GM21447 (cell line): Measurements from ENCODE around the gene LIMS4.
"Not testable (repeated sequence)": the region's sequence is repeated elsewhere in the genome, so short reads cannot be mapped to it uniquely, and the experiment has no call there.

ENCODE experiments used
- ATAC-seq: cut with Tn5 transposase; IDR thresholded peaks from one replicate; pipeline ENCODE4 v1.9.1; 2021; ENCODE audit not compliant: unreplicated experiment

The LIMS4 gene, protein sequence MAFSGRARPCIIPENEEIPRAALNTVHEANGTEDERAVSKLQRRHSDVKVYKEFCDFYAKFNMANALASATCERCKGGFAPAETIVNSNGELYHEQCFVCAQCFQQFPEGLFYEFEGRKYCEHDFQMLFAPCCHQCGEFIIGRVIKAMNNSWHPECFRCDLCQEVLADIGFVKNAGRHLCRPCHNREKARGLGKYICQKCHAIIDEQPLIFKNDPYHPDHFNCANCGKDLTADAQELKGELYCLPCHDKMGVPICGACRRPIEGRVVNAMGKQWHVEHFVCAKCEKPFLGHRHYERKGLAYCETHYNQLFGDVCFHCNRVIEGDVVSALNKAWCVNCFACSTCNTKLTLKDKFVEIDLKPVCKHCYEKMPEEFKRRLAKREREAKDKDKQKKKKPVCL

DNA sequence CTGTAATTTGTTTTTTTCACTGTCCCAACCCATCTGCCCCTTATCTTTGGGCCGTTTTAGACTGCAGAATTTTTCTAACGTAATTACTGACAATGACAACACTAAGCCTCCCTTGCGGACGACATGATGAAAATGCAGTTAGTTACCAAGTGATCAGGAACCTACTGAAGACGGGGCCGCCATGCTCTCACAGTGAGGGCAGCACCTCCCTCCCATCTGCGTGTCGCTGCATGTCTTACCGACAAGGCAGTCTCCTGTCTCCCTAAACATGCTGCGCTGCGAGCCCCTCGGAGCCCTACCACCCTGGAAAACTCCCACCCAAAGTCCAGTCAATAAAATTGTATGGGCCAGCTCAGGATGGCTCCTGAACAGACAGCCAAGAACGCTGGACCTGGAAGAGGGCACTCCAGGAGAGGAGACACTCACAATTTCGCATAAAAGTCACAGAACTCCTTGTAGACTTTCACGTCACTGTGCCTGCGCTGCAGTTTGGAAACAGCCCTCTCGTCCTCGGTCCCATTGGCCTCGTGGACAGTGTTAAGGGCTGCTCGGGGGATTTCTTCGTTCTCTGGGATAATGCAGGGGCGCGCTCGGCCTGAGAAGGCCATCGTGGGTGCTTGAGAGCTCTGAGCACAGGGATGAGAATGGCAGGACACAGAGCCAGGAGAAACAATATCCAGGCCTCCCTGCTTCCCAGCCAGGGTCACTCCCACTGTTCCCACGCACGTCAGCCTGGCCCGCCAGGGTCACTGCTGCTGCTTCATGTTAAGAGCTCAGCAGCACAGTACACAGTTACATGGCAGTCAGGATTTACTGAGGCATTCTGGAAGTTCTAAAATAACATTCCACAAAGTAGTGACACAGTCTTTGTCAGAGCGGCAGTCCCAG is at the start of gene LIMS4:
Gene LIMS4 (minus strand): TSS at position 646 of the 888 bp plus-strand sequence. CDS start 38 bp downstream, at position 608.
- not testable (repeated sequence) for ATAC-seq

DNA sequence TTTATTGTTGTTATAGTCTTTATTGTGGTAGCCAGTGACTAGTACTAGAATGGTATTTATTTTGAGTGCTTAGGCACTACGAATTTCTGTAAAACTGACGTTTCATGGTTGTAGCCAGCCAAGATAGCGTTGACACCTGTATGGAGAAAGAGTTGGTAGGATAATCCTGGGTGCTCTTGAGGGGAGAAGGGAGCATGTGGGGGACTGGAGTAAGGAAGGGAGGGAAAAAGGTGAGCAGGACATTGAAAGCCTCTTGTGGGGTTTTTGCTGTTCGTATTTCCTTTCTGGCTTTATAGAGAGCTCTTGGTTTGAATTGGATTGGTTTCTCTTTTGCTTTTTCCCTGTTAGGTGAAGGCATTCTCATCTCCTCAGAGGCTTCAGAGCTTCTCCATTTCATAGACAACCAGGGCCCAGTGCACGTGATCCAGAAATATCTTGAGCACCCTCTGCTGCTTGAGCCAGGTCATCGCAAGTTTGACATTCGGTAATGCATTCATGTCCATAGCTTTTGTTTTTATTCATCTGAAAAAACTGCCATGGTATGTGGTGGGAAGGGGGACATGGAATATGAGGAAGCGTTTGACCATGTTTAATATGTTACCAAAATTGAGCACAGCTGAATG is 27.2 kb upstream of the LIMS4 start:
- ATAC-seq: peak; percentile 91

DNA sequence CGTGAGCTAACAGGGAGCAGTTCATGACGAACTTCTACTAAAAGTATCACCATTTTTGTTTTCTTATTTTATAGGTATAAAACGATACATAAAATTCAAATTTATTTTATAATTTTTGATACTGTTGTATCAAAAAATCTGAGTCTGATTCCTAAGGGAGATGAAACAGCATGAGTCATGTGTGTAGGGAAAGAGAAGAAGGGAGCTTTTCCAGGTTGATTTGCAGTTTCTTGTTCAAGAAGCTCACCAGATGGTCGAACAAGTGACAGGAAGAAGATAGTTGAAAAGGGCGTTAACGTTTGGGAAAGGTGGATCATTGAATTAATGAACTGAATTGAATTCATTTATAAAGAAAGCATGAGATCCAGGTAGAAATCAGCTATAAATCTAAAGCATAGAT is 23.4 kb upstream of the LIMS4 start:
- not testable (repeated sequence) for ATAC-seq

DNA sequence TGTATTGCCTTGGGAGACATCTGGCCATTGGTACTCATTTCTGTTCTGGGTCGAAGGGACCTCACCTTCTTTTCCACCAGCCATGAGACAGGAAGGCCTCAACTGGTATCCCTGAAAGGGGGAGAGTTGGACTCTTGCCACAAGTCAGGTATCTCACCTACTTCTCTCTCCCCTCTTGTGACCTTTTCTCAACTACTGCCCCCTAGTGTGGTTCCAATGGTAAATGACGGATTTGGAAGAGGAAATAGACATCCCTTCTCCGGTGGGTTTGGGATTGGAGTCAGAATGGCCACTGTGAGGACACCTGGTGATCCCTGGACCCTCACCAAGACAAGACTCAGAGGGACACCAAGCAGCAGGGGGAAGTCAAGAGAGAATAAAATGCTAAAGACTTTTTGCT is 21.9 kb upstream of the LIMS4 start:
- not testable (repeated sequence) for ATAC-seq

DNA sequence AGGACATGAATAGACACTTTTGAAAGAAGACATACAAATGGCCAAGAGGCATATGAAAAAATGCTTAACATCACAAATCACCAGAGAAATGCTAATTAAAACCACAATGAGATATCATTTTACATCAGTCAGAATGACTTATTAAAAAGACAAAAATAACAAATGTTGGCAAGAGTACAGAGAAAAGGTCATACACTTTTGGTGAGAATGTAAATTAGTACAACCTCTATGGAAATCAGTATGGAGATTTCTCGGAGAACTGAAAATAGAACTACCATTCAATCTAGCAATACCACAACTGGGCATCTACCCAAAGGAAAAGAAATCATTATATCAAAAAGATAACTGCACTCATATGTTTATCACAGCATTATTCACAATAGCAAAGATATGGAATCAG is 16.4 kb upstream of the LIMS4 start:
- not testable (repeated sequence) for ATAC-seq

DNA sequence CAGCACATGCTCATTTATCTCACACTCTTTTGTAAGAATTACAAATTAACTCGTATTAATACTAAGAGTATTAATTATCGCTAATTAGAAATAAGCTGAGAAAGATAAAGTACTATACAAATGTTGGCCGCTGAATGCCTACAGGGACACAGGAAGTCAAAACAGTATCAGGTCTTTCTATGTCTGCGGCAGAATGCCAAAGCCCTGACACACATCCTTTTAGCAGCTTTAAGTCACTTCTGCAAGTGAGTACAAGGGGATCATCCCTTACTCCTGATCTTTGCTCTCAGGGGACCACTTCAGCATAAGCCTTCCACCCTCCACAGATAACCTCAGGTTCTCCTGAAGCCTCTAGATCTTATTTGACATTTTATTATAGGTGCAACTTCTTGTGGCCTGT is 10.1 kb upstream of the LIMS4 start:
- not testable (repeated sequence) for ATAC-seq

DNA sequence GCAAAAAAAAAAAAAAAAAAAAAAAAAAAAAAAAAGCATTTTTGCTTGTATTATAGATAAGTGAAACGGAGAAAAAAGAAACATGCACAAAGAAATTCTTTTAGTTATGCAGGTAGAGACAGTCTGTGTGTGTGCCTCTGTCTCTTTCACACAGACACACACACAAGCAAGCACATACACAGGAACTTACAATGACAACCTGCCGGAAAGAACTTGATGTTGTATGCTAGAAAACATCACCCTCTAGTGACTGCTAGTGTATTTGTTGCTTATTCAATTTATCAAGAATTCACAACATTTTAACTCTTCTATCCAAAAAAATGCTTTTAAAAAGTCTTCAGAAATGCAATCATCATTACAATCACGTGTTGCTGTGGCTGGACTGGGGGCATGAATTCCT is 8.6 kb upstream of the LIMS4 start:
- ATAC-seq: not testable (repeated sequence)

DNA sequence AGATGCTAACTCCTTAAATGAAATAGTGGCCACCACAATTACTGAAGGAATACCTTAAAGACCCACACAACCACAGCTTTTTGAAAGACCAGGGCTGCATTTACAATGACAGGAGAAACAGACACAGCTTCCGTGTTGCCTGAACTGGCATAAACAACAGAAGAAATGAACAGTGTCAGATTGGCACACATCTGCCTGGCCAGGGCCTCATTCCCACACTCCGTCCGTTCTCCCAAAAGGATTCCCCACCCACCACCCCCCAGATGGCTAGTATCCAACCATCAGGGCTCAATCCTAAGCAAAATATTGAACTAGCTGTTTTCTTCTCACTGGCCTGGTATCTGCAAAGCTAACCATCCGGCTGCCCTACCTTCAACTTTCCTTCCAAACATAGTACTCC is 7.5 kb upstream of the LIMS4 start:
- ATAC-seq: not testable (repeated sequence)

DNA sequence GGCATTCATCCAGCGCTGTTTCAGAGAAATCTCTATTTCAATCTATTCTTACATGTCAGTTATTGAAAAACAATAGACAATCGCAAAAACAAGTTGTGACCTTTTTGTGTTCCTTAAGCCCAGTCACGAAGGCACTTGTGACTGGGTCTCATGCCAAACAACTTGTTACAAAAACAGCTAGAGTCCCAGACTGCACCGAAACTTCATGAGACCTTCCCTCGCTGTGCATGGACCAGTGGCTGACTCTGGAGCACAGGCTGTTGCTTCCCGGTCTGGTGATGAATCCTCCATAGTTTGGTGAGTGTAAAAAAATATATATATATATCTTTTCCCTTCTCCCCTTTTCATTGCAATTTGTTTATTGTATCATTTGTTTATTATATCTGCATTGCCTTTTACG is 4.8 kb upstream of the LIMS4 start:
- not testable (repeated sequence) for ATAC-seq

DNA sequence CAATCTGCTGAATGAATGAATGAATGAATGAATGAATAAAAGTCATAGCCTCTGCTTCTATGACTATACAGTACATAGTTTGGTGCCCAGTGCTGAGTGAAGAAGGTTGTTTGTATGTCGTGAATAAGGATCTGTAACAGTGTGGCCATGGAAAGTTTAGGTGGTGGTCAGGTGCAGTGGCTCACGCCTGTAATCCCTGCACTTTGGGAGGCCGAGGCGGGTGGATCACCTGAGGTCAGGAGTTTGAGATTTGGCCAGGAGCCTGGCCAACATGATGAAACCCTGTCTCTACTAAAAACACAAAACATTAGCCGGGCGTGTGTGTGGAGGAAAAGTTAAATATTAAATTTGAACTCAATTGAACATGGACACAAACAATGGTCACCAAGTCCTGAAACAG is 4.3 kb upstream of the LIMS4 start:
- not testable (repeated sequence) for ATAC-seq

DNA sequence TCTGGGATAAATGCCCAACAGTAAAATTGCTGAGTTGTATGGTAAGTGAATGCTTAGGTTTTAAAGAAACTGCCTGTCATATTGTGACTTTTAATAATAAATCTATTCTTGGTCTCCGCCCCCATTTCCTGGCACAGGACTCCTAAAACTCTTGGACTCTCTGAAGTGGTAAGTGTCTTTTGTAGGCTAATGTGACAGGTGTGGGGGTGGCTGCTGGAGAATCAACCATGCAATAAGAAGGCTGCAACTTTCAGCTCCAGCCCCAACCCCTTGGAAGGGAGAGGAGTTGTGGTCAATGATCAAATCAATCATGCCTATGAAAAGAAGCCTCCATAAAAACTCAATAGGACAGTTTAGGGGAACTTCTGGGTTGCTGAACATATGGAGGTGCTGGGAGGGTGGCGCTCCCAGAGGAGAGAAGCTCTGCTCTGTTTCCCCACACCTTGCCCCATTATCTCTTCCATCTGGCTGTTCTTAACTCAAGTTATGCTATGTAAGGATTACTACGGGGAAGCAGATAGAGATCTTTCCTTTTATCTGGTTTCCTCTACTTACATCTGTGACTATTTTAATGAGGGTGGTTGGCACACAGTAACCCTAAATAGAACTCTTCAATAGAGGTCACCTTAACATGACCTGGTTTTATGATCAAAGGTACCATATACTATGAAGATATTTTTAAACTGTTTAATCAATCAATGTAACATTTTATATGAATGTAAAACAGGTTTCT is 3.2 kb upstream of the LIMS4 start:
- not testable (repeated sequence) for ATAC-seq

DNA sequence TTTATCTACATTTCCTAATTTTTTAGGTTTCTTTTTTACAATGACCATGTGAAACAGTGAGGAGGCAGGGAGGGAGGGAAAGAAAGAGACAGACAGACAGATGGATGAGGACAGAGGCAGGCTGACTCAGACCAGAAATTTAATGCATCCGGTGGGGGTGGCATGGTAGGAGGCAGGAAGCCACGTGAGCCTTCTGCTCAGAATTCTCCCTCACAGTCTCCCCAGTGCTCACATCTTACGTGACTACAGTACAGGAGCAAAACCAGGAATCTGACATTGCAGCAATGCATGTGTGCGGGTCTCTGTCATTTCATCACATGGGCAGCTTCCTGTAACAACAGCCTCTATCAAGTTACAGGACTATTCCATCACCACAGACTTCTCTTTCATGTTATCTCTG is 2.3 kb upstream of the LIMS4 start:
- peak; percentile 95 for ATAC-seq

DNA sequence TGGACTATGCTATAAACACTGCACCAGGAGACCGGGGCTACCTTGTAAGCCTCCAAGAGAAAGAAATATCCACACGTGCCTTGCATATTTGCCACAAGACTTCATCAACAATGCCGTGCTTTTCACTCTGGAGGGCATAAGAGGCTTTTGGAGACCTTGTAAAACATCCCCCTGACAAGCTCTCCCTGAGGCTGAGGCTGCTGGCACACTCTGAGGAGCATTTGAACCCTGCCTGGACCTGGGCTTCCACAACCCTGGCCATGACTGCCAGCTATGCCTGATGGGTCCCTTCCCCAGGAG is 393 bp upstream of the LIMS4 start:
- ATAC-seq: not testable (repeated sequence)

DNA sequence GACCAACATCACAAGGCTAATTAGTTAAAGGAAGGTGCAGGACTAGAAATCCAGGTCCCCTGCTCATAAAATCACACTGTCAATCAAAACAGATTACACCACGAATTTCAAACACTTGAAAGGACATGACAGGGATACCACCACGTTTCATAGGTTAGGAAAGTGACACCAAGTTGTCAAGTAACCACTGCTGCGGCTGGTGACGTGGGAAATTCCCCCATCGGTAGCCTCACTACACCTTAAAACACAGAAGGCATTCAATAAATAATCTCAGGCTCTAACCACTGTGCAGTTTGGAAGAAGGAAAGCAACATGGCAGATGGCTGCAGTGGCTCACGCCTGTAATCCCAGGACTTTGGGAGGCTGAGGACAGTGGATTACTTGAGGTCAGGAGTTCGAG is 3.7 kb downstream of the LIMS4 start:
- not testable (repeated sequence) for ATAC-seq

DNA sequence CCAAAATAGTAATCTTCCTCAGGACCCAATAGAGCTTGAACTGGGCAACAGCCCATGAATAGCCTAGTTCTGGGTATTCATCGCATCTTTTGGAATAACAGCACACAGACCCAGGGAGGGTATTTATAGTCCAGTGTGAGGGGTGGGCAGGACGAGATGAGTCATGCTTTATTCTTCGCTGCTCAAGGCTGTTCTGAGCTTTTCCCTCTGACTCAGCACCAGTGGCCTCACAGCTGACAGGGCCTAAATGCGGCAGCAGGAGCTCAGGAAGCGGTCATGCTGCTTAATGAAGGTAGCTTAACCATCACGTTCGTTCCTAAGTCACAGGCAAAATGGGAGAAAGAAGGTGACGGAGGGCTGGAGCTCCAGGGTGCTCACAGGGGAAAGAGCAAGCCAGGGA is 7.3 kb downstream of the LIMS4 start:
- peak; percentile 94 for ATAC-seq

DNA sequence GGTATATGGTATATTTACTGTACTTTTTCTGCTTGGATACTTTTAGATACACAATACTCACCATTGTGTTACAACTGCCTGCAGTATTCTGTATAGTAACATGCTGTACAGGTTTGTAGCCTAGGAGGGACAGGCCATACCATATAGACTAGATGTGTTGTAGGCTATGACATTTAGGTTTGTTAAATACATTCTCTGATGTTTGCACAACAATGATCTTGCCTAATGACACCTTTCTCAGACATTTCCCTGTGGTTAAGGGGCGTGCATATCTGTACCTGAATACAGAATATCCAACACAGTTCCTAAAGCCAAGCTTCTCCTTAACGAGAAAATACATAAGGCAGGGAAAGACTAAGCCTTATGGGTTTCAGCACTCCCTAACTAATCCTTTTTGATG is 10.2 kb downstream of the LIMS4 start:
- ATAC-seq: not testable (repeated sequence)

DNA sequence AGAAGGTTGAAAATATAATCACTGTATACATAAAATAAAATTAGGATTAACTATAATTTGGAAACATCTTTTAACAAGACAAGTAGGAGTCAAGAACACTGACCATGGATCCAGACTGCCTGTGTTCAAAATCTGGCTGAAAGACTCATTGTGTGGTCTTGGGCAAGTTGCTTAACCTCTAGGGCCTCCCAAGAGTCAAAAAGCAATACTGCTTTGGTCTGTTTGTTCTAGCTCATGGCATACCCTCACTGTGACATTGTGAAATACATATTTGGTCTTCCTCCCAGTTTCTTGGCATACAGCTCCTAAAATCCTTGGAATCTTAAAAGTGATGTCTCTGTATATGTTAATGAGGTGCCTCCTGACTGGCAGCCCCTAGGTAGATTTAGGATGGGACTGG is 12.3 kb downstream of the LIMS4 start:
- not testable (repeated sequence) for ATAC-seq

DNA sequence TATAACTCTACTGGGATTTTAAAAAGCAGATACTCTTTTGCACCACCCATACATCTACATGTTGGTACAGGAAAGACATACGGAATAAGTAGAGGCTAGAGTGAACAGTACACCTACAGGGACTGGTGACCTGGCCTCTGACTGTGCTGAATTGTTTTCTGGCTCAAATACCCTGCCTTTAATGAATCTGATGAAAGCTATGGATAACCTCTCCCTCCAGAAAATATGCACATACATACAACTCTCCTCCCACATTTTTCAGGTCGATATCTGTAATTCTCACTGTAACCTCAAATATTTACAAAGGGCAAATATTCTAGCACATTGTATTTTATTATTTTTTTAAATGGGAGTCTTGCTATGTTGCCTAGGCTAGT is 15.4 kb downstream of the LIMS4 start:
- not testable (repeated sequence) for ATAC-seq

DNA sequence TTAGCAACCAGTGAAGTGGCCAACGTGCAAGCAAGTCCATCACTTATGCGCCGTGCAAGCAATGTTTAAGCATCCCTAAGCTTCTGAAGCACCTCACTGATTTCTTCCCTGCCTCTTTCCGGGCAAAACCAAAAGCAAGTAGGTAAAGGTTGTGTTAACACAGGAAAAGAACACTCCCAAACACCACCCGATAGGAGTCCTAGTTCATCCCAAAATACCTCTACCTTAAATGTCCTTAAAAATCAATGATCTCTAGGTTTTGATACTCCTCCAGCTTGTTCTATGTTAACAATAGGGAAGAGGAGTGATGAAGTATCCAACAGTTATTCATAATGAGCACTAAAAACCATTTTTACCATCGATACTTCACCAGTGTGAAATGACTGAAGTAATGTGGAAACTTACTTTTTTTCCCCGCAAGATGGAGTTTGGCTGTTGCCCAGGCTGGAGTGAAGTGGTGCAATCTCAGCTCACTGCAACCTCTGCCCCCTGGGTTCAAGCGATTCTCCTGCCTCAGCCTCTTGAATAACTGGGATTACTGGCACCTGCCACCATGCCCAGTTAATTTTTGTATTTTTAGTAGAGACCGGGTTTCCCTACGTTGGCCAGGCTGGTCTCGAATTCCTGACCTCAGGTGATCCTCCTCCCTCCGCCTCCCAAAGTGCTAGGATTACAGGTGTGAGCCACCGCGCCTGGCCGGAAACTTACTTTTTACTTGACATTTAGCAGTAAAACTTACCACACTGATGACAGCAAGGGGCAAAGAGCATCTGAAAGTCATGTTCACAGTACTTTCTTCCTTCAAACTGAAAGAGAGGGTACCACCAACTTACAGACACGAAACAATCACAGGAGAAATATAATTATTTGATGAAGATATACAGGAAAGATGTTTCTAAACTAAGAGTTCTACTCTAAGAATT is 16.1 kb downstream of the LIMS4 start:
- ATAC-seq: not testable (repeated sequence)
